Right lobe of liver (tissue), 4 donors: ENCODE measurements around the gene CDH23.

Experiments used
- CTCF ChIP-seq, 4 donors: fragments of 200-600 bp in 3 of 4; fragments of 450-650 bp in 1 of 4; IDR thresholded peaks; one replicate each; pipeline versions ENCODE4 v1.5.1 to v1.8.0; 2016 to 2022; ENCODE audit warnings: antibody characterized with exemption in 4 of 4, mild to moderate bottlenecking in 2 of 4
- POLR2A ChIP-seq: fragments of 450-650 bp; IDR thresholded peaks from one replicate; pipeline ENCODE4 v1.6.1; 2017; ENCODE audit warnings: antibody characterized with exemption, mild to moderate bottlenecking
- donor health status: DM: no; HTN: no; CAD: no.
- donor health status: DM: no; HTN: no; CAD: no.
- donor health status: DM: no; HTN: yes; CAD: no.

DNA sequence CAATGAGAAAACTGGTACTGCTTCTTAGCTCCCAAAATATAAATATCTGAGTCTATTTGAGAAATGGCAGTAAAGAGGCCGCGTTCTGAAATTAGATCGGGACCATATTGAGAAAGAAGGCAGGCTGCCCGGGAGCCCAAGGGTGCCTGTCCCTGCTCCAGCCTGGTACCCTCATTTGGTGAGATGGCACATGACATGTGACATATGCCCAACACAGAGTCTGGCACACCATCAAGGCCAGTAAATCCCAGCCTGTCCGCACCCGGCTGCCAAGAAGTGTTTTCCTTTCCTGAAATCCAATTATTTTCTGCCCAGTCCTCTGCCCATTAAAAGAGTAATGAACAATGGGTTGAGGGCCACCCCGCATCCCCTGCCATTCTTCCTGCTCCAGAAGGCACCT is 66.4 kb downstream of the CDH23 start:
- TF ChIP-seq POLR2A, result no peak
- TF ChIP-seq CTCF (IDR thresholded peaks at IDR 0.05), result no peak
